HepG2 (cell line): ENCODE measurements around the gene MFSD6.

Source experiments
- CBFB ChIP-seq: sonication (generic); formaldehyde crosslinking; IDR thresholded peaks from 2 replicates; pipeline ENCODE4 v1.4.0; 2020; ENCODE audit warnings: missing genetic modification reagents
- EP300 ChIP-seq, 3 experiments: sonication (generic) in 1 of 3; formaldehyde crosslinking in 1 of 3; IDR thresholded peaks; 2 replicates each; pipeline versions ENCODE4 v1.5.1 to v1.6.1; 2011 to 2020; ENCODE audit warnings: low read depth in 2 of 3, low read length in 2 of 3, borderline replicate concordance in 1 of 3, improper control_type of control experiment in 1 of 3, mild to moderate bottlenecking in 1 of 3, missing genetic modification reagents in 1 of 3, moderate library complexity in 1 of 3
- IKZF1 ChIP-seq: fragments of 450-650 bp; IDR thresholded peaks from 2 replicates; pipeline ENCODE4 v1.7.1; 2016
- KDM5A ChIP-seq: fragments of 200-600 bp; sonication (generic); IDR thresholded peaks from 2 replicates; pipeline ENCODE4 v1.7.0; 2018; ENCODE audit warnings: antibody characterized with exemption, mild to moderate bottlenecking, low read length, borderline replicate concordance
- POLR2A ChIP-seq, 2 experiments: IDR thresholded peaks; 2 replicates each; pipeline ENCODE4 v1.6.1; 2011; ENCODE audit warnings: low read depth in 2 of 2, low read length in 2 of 2, mild to moderate bottlenecking in 1 of 2, moderate library complexity in 1 of 2; ENCODE audit not compliant: insufficient read depth in 1 of 2
- SMAD1 ChIP-seq: sonication (generic); formaldehyde crosslinking; IDR thresholded peaks from 2 replicates; pipeline ENCODE4 v1.4.0; 2020; ENCODE audit warnings: missing genetic modification reagents, low read depth, mild to moderate bottlenecking, borderline replicate concordance
- TF ChIP-seq, protein P1 (sequence below), 2 experiments: IDR thresholded peaks; 2 replicates each; pipeline ENCODE4 v1.6.1; 2011 to 2012; ENCODE audit warnings: low read length in 2 of 2, borderline replicate concordance in 1 of 2, low read depth in 1 of 2, mild to moderate bottlenecking in 1 of 2, moderate library complexity in 1 of 2

DNA sequence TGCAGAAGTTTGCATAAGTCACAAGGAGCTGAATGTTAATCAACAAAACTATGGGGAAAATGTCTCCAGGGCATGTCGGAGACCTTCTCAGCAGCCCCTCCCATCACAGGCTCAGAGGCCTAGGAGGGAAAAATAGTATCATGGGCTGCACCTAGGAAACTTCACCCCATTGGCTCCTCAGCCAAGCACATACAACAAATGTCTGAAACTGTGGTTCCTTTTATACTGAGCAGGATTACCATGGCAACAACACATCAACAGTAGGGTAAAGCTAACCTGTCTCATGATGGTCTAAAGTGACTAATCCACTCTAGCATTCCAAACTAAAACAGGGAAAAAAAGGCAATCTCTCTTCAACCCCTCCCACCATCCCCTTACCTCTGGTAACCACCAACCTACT is 129.6 kb downstream of the MFSD6 start:
- no peak for TF ChIP-seq SMAD1 (CRISPR knock-in tag)
- no peak for TF ChIP-seq EP300 (IDR thresholded peaks at IDR 0.05; ENCODE audit: low read depth in 2 of 2, low read length in 2 of 2)
- no peak for TF ChIP-seq EP300 (CRISPR knock-in tag; IDR thresholded peaks at IDR 0.05; ENCODE audit: borderline replicate concordance)
- no peak for TF ChIP-seq IKZF1
- TF ChIP-seq KDM5A: no peak
- no peak for TF ChIP-seq POLR2A (IDR thresholded peaks at IDR 0.05; ENCODE audit: insufficient read depth in 1 of 2, low read depth in 2 of 2, low read length in 2 of 2)
- TF ChIP-seq, protein P1, sequence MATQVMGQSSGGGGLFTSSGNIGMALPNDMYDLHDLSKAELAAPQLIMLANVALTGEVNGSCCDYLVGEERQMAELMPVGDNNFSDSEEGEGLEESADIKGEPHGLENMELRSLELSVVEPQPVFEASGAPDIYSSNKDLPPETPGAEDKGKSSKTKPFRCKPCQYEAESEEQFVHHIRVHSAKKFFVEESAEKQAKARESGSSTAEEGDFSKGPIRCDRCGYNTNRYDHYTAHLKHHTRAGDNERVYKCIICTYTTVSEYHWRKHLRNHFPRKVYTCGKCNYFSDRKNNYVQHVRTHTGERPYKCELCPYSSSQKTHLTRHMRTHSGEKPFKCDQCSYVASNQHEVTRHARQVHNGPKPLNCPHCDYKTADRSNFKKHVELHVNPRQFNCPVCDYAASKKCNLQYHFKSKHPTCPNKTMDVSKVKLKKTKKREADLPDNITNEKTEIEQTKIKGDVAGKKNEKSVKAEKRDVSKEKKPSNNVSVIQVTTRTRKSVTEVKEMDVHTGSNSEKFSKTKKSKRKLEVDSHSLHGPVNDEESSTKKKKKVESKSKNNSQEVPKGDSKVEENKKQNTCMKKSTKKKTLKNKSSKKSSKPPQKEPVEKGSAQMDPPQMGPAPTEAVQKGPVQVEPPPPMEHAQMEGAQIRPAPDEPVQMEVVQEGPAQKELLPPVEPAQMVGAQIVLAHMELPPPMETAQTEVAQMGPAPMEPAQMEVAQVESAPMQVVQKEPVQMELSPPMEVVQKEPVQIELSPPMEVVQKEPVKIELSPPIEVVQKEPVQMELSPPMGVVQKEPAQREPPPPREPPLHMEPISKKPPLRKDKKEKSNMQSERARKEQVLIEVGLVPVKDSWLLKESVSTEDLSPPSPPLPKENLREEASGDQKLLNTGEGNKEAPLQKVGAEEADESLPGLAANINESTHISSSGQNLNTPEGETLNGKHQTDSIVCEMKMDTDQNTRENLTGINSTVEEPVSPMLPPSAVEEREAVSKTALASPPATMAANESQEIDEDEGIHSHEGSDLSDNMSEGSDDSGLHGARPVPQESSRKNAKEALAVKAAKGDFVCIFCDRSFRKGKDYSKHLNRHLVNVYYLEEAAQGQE (IDR thresholded peaks at IDR 0.05; ENCODE audit: borderline replicate concordance in 1 of 2, low read depth in 1 of 2, low read length in 2 of 2): no peak
- no peak for TF ChIP-seq CBFB
